Measurements from ENCODE around the gene KCNK7. TPM values are rescaled to one million over a fixed set of nuclear protein-coding genes. Genes with fewer than 3 reads are reported as not detected.

KCNK7 gene
- total RNA-seq, 2 donors from 2014 or later: 0.34 to 0.39 TPM

DNA sequence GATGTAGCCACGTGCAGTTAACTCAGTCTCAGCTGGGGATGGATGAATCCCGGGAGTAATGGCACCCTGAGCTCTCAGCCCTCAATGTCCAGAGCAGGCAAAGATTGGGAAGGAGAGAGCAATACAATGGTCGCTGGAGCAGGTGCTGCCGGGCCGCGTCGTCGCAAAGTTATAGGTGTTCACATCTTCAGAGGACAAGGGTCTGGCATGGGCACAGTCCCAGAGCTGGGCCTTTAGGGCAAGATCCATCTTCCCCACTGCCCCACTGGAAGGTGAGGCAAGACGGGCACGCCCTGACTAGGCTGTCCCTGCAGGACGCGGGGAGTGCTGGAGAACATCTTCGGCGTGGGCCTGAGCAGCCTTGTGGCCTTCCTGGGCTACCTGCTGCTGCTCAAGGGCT, 27.6 kb upstream of the KCNK7 start:
- ATAC-seq (replicated peaks in 1 of 2) (no peak), DNase-seq (no peak)
- no peak overlapping the region for H3K4me3 Mint-ChIP-seq
- no peak overlapping the region for H3K27ac Mint-ChIP-seq
- H3K27me3 Mint-ChIP-seq (ENCODE audit: low read depth): no peaks in the 10 kb centered on the region
- peaks cover 4 to 13% of the 10 kb centered on the region in 2 donors for H3K36me3 Mint-ChIP-seq (ENCODE audit: insufficient read depth in 2 of 2)
- H3K9me3 Mint-ChIP-seq: no peaks in the 10 kb centered on the region
- H3K4me1 Mint-ChIP-seq (ENCODE audit: low read depth): peaks cover 7% of the 10 kb centered on the region

DNA sequence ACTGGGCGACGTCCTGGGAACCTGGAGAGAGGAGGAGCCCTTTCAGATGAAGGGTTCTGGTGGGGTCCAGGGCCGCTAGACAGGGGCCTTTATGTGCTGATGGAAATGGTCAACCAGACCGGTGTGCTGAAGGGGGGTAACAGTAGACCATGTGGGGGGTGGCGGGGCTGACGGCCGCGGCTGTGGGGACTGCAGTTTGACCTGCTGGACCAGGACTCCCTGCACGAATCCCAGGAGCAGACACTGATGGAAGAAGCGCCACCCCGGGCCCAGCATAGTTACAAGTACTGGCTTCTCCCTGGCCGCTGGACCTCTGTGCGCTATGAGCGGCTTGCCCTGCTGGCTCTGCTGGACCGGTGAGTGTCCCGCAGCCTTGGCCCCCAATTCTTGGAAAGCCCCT, 26.4 kb upstream of the KCNK7 start:
- ATAC-seq (replicated peaks in 1 of 2): no peak
- Mint-ChIP-seq H3K4me1 (ENCODE audit: low read depth) (peaks cover 13% of the 10 kb centered on the region), H3K36me3 (ENCODE audit: insufficient read depth in 2 of 2) (peaks cover 4 to 13% of the 10 kb centered on the region in 2 donors), H3K27me3 (ENCODE audit: low read depth) (no peaks in the 10 kb centered on the region), H3K9me3 (no peaks in the 10 kb centered on the region), H3K4me3 (no peak overlapping the region), H3K27ac (no peak overlapping the region)
- no peak for DNase-seq

DNA sequence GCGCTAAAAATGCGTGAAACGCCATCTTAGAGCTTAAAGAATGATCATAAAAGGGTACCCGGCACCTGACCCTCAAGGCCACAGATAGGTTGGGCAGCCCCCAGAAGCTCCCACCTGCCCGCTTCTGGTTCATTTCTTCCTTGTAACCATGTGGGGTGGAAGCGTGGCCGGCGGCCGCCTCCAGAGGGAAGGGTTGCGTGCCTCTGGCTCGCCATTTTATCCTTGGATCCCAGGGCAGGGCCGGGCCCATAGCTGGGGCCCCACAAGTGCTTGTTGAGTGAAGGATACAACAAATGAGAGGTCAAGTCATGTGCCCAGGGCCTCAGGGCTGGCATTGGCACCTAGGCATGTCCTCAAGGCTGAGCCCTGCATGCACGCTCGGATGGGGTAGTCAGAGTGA, 25.9 kb upstream of the KCNK7 start:
- DNase-seq: no peak
- Mint-ChIP-seq H3K4me1 (ENCODE audit: low read depth) (peaks cover 18% of the 10 kb centered on the region), H3K27me3 (ENCODE audit: low read depth) (no peaks in the 10 kb centered on the region), H3K27ac (peak overlapping the region; percentile 16), H3K9me3 (no peaks in the 10 kb centered on the region), H3K4me3 (no peak overlapping the region), H3K36me3 (ENCODE audit: insufficient read depth in 2 of 2) (peaks cover 7 to 15% of the 10 kb centered on the region in 2 donors)
- no peak for ATAC-seq (replicated peaks in 1 of 2)

DNA sequence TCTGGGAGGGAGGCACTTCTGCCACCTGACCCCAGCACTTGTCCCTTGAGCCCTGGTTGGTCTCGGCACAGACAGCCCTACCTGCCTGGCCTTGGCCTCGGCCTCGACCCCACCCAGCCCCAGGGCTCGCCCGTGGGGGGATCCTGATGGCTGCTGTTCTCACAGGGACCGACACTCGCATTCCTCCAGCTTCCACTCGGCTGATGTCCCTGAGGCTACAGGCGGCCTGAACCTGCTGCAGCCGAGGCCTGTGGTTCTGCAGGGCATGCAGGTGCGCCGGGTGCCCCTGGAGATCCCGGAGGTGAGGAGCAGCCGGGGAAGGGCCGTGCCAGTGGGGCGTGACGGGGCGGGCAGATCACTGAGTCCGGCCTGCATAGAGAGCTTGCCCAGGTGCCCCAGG, 25.1 kb upstream of the KCNK7 start:
- H3K9me3 Mint-ChIP-seq: no peaks in the 10 kb centered on the region
- H3K27ac Mint-ChIP-seq: no peak overlapping the region
- H3K4me3 Mint-ChIP-seq: no peak overlapping the region

DNA sequence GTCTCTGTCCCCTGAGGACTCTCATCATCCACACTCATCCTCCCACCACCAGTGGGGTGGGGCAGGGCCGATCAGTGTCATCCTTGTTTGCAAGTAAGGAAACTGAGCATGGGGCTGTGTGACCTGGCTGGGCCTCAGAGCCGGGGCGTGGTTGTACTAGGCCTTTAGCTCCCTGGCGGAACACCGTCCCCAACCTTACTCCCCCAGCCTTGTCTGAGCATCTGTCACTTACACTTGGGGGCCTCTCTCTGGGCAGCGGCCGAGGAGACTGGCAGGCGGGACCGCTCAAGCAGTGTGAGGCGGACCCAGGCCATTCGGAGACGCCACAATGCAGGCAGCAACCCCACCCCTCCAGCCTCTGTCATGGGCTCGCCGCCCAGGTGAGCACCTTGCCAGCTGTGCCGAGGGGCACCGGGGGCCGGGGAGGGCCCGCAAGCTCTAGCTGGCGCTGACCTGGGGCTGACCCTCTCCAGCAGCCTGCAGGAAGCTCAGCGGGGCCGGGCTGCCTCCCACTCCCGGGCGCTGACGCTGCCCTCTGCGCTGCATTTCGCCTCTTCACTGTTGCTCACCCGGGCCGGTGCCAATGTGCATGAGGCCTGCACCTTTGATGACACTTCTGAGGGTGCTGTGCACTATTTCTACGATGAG, 23.8 kb upstream of the KCNK7 start:
- H3K36me3 Mint-ChIP-seq (ENCODE audit: insufficient read depth in 2 of 2): peaks cover 11 to 12% of the 10 kb centered on the region in 2 donors
- DNase-seq: no peak
- no peaks in the 10 kb centered on the region for H3K9me3 Mint-ChIP-seq
- no peak overlapping the region for H3K4me3 Mint-ChIP-seq
- H3K27ac Mint-ChIP-seq: no peak overlapping the region
- no peak for ATAC-seq (replicated peaks in 1 of 2)
- H3K4me1 Mint-ChIP-seq (ENCODE audit: low read depth): peaks cover 14% of the 10 kb centered on the region
- no peaks in the 10 kb centered on the region for H3K27me3 Mint-ChIP-seq (ENCODE audit: low read depth)

More for the DNA sequence above, 25.1 kb upstream of the KCNK7 start:
- Mint-ChIP-seq H3K27me3 (ENCODE audit: low read depth) (no peaks in the 10 kb centered on the region), H3K4me1 (ENCODE audit: low read depth) (peaks cover 14% of the 10 kb centered on the region), H3K36me3 (ENCODE audit: insufficient read depth in 2 of 2) (peaks cover 10 to 11% of the 10 kb centered on the region in 2 donors)
- DNase-seq (no peak), ATAC-seq (replicated peaks in 1 of 2) (no peak)

DNA sequence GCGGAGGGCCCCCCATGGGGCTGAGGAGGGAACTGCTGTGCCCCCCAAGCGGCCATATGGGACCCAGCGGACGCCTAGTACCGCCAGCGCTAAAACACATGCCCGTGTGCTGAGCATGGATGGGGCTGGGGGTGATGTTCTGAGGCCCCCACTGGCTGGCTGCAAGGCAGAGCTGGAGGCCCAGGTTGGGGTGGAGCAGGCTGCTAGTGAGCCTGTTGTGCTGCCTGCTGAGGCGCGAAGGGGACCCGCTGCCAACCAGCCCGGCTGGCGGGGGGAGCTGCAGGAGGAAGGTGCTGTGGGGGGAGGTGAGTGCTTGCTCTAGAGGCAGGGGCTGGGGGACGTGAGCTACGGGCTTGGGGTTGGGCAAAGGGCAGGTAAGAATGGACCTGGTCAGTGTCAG, 23.2 kb upstream of the KCNK7 start:
- peaks cover 11 to 14% of the 10 kb centered on the region in 2 donors for H3K36me3 Mint-ChIP-seq (ENCODE audit: insufficient read depth in 2 of 2)
- ATAC-seq (replicated peaks in 1 of 2): no peak
- no peak overlapping the region for H3K4me3 Mint-ChIP-seq
- H3K4me1 Mint-ChIP-seq (ENCODE audit: low read depth): peaks cover 14% of the 10 kb centered on the region
- no peak overlapping the region for H3K27ac Mint-ChIP-seq
- DNase-seq: no peak
- H3K9me3 Mint-ChIP-seq: no peaks in the 10 kb centered on the region
- H3K27me3 Mint-ChIP-seq (ENCODE audit: low read depth): no peaks in the 10 kb centered on the region

DNA sequence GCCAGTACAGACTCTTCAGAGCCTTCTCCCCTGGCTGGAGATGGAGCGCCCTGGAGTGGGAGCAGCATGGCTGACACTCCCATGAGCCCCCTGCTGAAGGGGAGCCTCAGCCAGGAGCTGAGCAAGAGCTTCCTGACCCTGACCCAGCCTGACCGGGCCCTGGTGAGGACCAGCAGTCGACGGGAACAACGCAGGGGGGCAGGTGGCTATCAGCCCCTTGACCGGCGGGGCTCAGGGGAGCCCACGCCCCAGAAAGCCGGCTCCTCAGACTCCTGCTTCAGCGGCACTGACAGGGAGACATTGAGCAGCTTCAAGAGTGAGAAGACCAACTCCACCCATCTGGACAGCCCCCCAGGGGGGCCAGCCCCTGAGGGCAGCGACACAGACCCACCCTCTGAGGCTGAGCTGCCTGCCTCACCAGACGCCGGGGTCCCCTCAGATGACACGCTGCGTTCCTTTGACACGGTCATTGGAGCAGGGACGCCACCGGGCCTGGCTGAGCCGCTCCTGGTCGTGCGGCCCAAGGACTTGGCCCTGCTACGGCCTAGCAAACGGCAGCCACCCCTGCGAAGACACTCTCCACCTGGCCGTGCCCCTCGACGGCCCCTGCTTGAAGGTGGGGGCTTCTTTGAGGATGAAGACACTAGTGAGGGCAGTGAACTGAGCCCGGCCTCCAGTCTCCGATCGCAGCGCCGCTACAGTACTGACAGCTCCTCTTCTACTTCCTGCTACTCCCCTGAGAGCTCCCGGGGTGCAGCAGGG, 22.6 kb upstream of the KCNK7 start:
- no peak overlapping the region for H3K27ac Mint-ChIP-seq
- H3K9me3 Mint-ChIP-seq: no peaks in the 10 kb centered on the region
- DNase-seq (no peak), ATAC-seq (replicated peaks in 1 of 2) (no peak)
- H3K27me3 Mint-ChIP-seq (ENCODE audit: low read depth): no peaks in the 10 kb centered on the region
- H3K4me3 Mint-ChIP-seq: peak overlapping the region in 1 of 2 donors; percentile 98
- H3K4me1 Mint-ChIP-seq (ENCODE audit: low read depth): peaks cover 16% of the 10 kb centered on the region
- H3K36me3 Mint-ChIP-seq (ENCODE audit: insufficient read depth in 2 of 2): peaks cover 11 to 14% of the 10 kb centered on the region in 2 donors

DNA sequence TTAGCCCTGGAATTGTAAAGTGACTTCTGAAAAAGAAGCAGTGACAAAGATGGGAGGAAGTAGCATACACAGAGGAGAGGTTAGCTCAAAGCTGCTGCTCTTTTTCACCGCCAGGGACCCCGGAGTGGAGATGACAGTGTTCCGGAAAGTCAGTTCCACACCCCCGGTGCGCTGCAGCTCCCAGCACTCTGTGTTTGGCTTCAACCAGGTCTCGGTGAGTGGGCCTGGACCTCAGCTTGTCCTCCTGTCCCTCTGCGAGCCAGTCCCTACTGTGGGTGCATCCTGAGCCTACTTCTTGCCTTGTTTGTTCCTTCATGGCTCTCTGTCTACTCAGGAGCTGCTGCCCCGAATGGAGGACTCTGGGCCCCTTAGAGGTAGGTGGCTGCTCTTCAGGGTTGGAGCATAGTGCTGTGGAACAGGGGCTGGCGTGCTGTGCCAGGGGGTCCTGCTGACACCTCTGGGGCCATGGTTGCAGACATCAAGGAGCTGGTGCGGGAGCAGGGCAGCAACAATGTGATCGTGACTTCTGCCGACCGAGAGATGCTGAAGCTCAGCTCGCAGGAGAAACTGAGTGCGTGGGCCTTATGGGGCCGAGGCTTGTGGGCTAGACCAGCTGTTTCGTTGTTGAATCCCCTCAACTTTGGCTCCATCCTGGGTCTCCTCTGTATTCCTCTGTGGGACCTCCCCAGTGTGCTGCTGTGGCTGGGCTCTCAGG, 21.7 kb upstream of the KCNK7 start:
- peaks cover 8 to 16% of the 10 kb centered on the region in 2 donors for H3K36me3 Mint-ChIP-seq (ENCODE audit: insufficient read depth in 2 of 2)
- H3K4me1 Mint-ChIP-seq (ENCODE audit: low read depth): peaks cover 25% of the 10 kb centered on the region

DNA sequence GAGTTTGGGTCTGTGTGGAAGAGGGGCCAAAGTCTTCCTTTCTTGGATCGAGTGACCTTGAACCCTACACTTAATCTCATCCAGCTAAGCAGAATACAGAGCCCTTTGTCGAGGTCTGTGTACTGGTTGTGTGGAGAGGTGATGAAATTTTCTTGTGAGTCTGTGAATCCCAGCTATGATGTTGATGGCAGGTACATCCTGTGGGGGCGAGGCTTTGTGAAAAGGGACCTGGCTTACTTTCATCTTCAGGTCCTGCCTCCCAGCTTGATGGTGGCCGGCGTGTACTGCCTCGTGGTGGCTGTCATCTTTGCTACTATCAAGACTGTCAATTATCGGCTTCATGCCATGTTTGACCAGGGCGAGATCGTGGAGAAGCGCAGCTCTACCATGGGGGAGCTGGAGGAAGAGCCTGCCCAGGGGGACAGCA, 21.0 kb upstream of the KCNK7 start:
- no peak for ATAC-seq (replicated peaks in 1 of 2)
- Mint-ChIP-seq H3K27ac (peak overlapping the region; percentile 91), H3K27me3 (ENCODE audit: low read depth) (no peaks in the 10 kb centered on the region), H3K4me3 (peak overlapping the region; percentile 97 to 98), H3K4me1 (ENCODE audit: low read depth) (peaks cover 31% of the 10 kb centered on the region), H3K36me3 (ENCODE audit: insufficient read depth in 2 of 2) (peaks cover 8 to 19% of the 10 kb centered on the region in 2 donors), H3K9me3 (no peaks in the 10 kb centered on the region)
- DNase-seq: peak in 1 of 2 donors; percentile 35

More for the DNA sequence above, 21.7 kb upstream of the KCNK7 start:
- no peak for DNase-seq
- ATAC-seq (replicated peaks in 1 of 2): no peak
- no peaks in the 10 kb centered on the region for H3K27me3 Mint-ChIP-seq (ENCODE audit: low read depth)
- H3K4me3 Mint-ChIP-seq: peak overlapping the region; percentile 97 to 98
- peak overlapping the region; percentile 91 for H3K27ac Mint-ChIP-seq
- H3K9me3 Mint-ChIP-seq: no peaks in the 10 kb centered on the region

DNA sequence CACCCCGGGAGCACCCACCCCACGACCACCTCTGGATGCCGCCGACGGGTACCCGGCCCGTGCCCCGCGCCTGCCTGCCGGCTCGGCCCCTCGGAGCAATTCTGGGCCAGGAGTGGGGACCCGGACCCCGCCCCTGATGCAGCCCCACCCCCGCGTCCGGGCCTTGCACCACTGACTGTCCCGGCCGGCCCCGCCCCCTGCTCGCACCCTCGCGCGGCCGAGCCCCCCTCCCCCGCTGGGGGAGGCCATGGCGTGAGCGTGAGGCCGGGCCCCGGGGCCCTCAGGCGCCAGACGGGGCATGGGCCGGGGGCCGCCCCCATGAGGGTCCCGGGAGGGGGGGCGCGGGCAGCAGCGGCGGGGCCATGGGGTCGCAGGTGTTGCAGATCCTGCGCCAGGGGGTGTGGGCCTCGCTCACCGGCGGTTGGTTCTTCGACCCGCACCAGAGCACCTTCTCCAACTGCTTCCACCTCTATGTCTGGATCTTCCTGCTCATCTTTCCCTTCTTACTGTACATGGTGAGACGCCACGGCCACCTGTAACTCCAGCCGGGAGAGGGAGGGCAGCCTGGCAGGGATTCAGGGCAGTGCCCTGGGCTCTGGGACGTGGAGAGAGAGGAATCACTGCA, 20.5 kb upstream of the KCNK7 start:
- H3K36me3 Mint-ChIP-seq (ENCODE audit: insufficient read depth in 2 of 2): peaks cover 8 to 18% of the 10 kb centered on the region in 2 donors
- H3K9me3 Mint-ChIP-seq: no peaks in the 10 kb centered on the region
- peak overlapping the region; percentile 91 for H3K27ac Mint-ChIP-seq
- no peaks in the 10 kb centered on the region for H3K27me3 Mint-ChIP-seq (ENCODE audit: low read depth)
- peak in 1 of 2 donors; percentile 3 for ATAC-seq (replicated peaks in 1 of 2)
- DNase-seq: peak; percentile 63 to 68
- peaks cover 33% of the 10 kb centered on the region for H3K4me1 Mint-ChIP-seq (ENCODE audit: low read depth)
- peak overlapping the region; percentile 97 to 98 for H3K4me3 Mint-ChIP-seq

DNA sequence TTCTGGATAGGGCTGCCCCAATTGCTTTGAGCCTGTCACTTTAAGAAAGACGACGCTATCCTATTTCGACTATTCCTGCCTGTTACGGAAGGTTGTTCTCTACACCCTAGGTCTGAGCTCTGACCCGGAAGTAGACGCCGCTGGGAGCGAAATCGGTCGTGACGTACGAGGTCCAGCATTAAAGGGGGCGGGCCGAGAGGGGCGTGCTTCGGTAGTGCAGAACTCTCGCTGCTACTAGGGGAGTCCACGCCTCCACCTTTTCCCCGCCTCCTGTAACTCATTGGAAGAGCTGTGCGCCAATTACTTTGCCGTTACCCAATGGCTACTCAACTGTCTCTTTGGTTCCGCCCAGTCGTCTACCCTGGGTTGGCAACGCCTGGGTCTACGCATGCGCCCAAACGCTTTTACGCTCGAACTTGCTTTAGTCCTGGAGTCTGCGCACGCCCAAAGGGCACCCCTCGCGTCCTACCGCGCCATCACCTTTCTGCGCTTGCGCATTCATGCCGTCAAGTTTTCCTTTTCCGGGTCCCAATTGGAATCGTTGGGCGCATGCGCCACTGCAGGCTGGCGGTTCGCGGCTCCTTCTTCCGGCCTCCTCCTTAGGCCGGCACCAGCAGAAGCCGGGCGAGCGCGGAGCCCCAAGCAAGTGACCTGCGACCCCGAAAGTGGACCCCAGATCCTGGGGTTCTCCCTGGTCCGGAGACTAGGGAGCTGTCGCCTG, 19.8 kb upstream of the KCNK7 start, which contains the start of gene PCNX3:
TSS of gene PCNX3 (plus strand) at position 548 of the 721 bp plus-strand sequence. CDS start 536 bp downstream, outside the sequence.
- no peaks in the 10 kb centered on the region for H3K27me3 Mint-ChIP-seq (ENCODE audit: low read depth)
- H3K4me3 Mint-ChIP-seq: peak within 1 kb of the TSS; percentile 97 to 98
- no peaks in the 10 kb centered on the region for H3K9me3 Mint-ChIP-seq
- H3K36me3 Mint-ChIP-seq (ENCODE audit: insufficient read depth in 2 of 2): peaks cover 8 to 17% of the 10 kb centered on the region in 2 donors
- peak within 1 kb of the TSS; percentile 91 for H3K27ac Mint-ChIP-seq
- DNase-seq (peak; percentile 100), ATAC-seq (replicated peaks in 1 of 2) (peak; percentile 89 to 91)
- peaks cover 40% of the 10 kb centered on the region for H3K4me1 Mint-ChIP-seq (ENCODE audit: low read depth)

Data from activated T-cell treated with anti-CD3 and anti-CD28 coated beads, Interleukin-2, amount 50 U/mL, for 72 hours (primary cell).